PFSK-1 (cell line): ENCODE measurements around the gene ZBED5.

Experiments used
- FOXP2 ChIP-seq: optimal IDR thresholded peaks from 2 replicates; pipeline ENCODE3; 2011; ENCODE audit warnings: borderline replicate concordance, control low read depth, inconsistent platforms; ENCODE audit not compliant: insufficient read depth; ENCODE audit errors: extremely low read length, extremely low read depth
- POLR2AphosphoS5 ChIP-seq: IDR thresholded peaks from 2 replicates; pipeline ENCODE4 v1.6.1; 2012; ENCODE audit warnings: low read depth, mild to moderate bottlenecking, control low read depth, low read length, moderate library complexity
- SIN3A ChIP-seq: IDR thresholded peaks from 2 replicates; pipeline ENCODE4 v1.6.1; 2012; ENCODE audit warnings: mild to moderate bottlenecking, low read length, moderate library complexity, borderline replicate concordance; ENCODE audit not compliant: insufficient read depth
- TAF1 ChIP-seq: IDR thresholded peaks from 2 replicates; pipeline ENCODE4 v1.6.1; 2012; ENCODE audit warnings: low read length, control low read depth, borderline replicate concordance; ENCODE audit not compliant: insufficient read depth
- TF ChIP-seq, protein P1 (sequence below), 2 experiments: IDR thresholded peaks; 2 replicates each; pipeline versions ENCODE4 v1.6.1 to v1.8.0; 2011 to 2012; ENCODE audit warnings: low read depth in 2 of 2, low read length in 2 of 2, control low read depth in 1 of 2, inconsistent platforms in 1 of 2, mild to moderate bottlenecking in 1 of 2, moderate library complexity in 1 of 2; ENCODE audit not compliant: insufficient read depth in 1 of 2

Gene ZBED5

DNA sequence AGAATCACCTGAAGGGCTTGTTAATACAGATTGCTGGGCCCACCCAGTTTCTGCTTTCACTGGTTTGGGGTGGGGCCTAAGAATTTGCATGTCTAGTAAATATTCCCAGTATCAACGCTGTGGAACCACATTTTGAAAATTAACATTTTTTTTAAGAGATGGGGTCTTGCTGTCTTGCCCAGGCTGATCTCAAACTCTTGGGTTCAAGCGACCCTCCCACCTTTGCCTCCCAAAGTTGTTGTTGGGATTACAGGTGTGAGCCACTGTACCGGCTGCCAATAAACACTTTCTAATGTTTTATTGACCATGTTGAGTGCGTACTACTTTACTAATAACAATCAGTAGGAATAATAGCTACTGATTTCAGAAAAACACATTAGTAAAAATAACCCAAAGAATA, 51.6 kb downstream of the ZBED5 start:
- no peak for TF ChIP-seq TAF1
- TF ChIP-seq, protein P1, sequence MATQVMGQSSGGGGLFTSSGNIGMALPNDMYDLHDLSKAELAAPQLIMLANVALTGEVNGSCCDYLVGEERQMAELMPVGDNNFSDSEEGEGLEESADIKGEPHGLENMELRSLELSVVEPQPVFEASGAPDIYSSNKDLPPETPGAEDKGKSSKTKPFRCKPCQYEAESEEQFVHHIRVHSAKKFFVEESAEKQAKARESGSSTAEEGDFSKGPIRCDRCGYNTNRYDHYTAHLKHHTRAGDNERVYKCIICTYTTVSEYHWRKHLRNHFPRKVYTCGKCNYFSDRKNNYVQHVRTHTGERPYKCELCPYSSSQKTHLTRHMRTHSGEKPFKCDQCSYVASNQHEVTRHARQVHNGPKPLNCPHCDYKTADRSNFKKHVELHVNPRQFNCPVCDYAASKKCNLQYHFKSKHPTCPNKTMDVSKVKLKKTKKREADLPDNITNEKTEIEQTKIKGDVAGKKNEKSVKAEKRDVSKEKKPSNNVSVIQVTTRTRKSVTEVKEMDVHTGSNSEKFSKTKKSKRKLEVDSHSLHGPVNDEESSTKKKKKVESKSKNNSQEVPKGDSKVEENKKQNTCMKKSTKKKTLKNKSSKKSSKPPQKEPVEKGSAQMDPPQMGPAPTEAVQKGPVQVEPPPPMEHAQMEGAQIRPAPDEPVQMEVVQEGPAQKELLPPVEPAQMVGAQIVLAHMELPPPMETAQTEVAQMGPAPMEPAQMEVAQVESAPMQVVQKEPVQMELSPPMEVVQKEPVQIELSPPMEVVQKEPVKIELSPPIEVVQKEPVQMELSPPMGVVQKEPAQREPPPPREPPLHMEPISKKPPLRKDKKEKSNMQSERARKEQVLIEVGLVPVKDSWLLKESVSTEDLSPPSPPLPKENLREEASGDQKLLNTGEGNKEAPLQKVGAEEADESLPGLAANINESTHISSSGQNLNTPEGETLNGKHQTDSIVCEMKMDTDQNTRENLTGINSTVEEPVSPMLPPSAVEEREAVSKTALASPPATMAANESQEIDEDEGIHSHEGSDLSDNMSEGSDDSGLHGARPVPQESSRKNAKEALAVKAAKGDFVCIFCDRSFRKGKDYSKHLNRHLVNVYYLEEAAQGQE (IDR thresholded peaks at IDR 0.05; ENCODE audit: insufficient read depth in 1 of 2, low read depth in 2 of 2, low read length in 2 of 2): no peak
- TF ChIP-seq SIN3A: no peak
- no peak for TF ChIP-seq POLR2AphosphoS5
- TF ChIP-seq FOXP2: no peak

DNA sequence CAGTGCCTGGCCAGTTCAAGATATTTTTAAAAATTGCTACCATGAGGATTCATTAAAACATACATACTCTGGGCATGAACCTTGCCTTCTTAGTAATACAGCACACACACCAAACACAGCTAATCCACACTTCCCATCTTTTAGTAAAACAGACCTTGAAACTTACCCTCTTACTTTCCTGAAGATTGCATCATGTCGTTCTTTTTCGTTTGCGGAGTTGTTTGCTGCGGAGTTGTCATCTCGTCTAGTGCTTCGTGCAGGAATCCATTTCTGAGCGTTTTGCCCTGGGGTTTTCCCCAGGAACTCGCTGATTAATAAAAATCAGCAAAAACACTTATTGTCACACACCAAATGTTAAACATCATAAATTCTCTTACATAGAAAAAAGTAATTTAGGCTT, 52.1 kb downstream of the ZBED5 start:
- TF ChIP-seq POLR2AphosphoS5: no peak
- TF ChIP-seq TAF1: no peak
- no peak for TF ChIP-seq SIN3A
- TF ChIP-seq FOXP2: no peak
- TF ChIP-seq, protein P1 (IDR thresholded peaks at IDR 0.05; ENCODE audit: insufficient read depth in 1 of 2, low read depth in 2 of 2, low read length in 2 of 2): no peak

DNA sequence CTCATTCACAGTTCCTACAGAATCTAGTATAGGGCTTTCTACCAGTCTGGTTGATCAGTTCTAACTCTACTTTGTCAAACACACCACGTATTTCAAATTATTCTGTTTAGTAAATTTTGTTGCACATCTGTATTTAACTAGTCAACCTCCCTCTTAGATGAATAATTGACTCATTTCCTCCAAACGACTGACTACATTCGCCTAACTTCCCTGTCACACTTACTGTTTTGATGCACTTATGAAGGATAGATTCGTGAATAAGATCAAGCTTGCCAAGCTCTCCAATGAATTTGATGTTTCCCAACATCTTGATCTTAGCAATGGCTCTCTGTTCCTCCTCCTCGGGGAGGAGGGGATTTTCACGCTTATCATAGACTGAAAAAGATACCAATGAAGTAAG, 54.2 kb downstream of the ZBED5 start:
- TF ChIP-seq TAF1 (no peak), FOXP2 (no peak), POLR2AphosphoS5 (no peak), SIN3A (no peak)
- TF ChIP-seq, protein P1 (IDR thresholded peaks at IDR 0.05; ENCODE audit: insufficient read depth in 1 of 2, low read depth in 2 of 2, low read length in 2 of 2): no peak
